GM12878 (cell line): ENCODE measurements around the gene PADI4. TPM values are rescaled to one million over a fixed set of nuclear protein-coding genes. Genes with fewer than 3 reads are reported as not detected.

Source experiments
- ATAC-seq: fragments of 200-7000 bp; cut with Tn5 transposase; 3 replicates; pipeline ENCODE4 v1.9.1; 2020; ENCODE audit warnings: mild to moderate bottlenecking, moderate library complexity
- BruUV-seq: library from RNA; stranded (reverse); fragments of 400-500 nt; replicated peaks from 2 replicates; lab custom pipeline; 2021; lab: Mats Ljungman, UMichigan
- CTCF ChIA-PET: fragments of 300-600 bp; sonication (Branson Sonifier 250); formaldehyde crosslinking; extraction: SDS; loops from one replicate; lab custom pipeline; 2021; ENCODE audit warnings: inconsistent platforms; lab: Yijun Ruan, JAX
- POLR2A ChIA-PET: fragments of 350-600 bp; formaldehyde crosslinking; extraction: SDS; loops from one replicate; lab custom pipeline; 2021; ENCODE audit warnings: inconsistent platforms; lab: Charles Lee
- RAD21 ChIA-PET: fragments of 300-600 bp; sonication (Branson Sonifier 250); formaldehyde crosslinking; loops from one replicate; lab custom pipeline; 2023; ENCODE audit warnings: antibody characterized with exemption; ENCODE audit not compliant: unreplicated experiment; lab: Charles Lee
- SMC1A ChIA-PET: fragments of 300-600 bp; sonication (Branson Sonifier 250); formaldehyde crosslinking; loops from one replicate; lab custom pipeline; 2023; ENCODE audit not compliant: unreplicated experiment, uncharacterized antibody; lab: Charles Lee
- DNase-seq: peaks from one replicate; pipeline ENCODE4 v3.0.0-alpha.2; 2011; ENCODE audit warnings: low read depth, low spot score
- FAIRE-seq: peaks from 3 replicates; lab custom pipeline; 2011; peaks lifted over from hg19 to GRCh38; lab: Jason Lieb, UNC
- H2AFZ ChIP-seq: 2 replicates; pipeline ENCODE4 v1.6.0; 2011; ENCODE audit warnings: low read depth, low read length, control low read depth; ENCODE audit not compliant: control insufficient read depth
- H3K27ac ChIP-seq: 2 replicates; pipeline ENCODE4 v1.5.1; 2011; ENCODE audit warnings: control low read depth; ENCODE audit not compliant: control insufficient read depth, insufficient read depth
- H3K27me3 ChIP-seq, 2 experiments: replicated peaks in 1 of 2; 2 replicates each; pipeline versions ENCODE4 v1.6.0 to v1.6.1; 2011; ENCODE audit warnings: low read length in 1 of 2; ENCODE audit not compliant: control insufficient read depth in 2 of 2, insufficient read depth in 2 of 2
- H3K36me3 ChIP-seq, 2 experiments: 2 replicates each; pipeline ENCODE4 v1.5.1; 2011; ENCODE audit warnings: low read length in 1 of 2; ENCODE audit not compliant: control insufficient read depth in 2 of 2, insufficient read depth in 2 of 2
- H3K4me1 ChIP-seq: 2 replicates; pipeline ENCODE4 v1.6.1; 2011; ENCODE audit warnings: mild to moderate bottlenecking, low read length, moderate library complexity, mixed read lengths; ENCODE audit not compliant: control insufficient read depth, insufficient read depth
- H3K4me2 ChIP-seq: 2 replicates; pipeline ENCODE4 v1.6.0; 2011; ENCODE audit warnings: control low read depth; ENCODE audit not compliant: control insufficient read depth, insufficient read depth
- H3K4me3 ChIP-seq: fragments of 200-600 bp; sonication (generic); 2 replicates; pipeline ENCODE4 v1.5.1; 2016
- H3K79me2 ChIP-seq: 2 replicates; pipeline ENCODE4 v1.6.0; 2011; ENCODE audit warnings: low read length; ENCODE audit not compliant: control insufficient read depth, insufficient read depth
- H3K9ac ChIP-seq: 2 replicates; pipeline ENCODE4 v1.8.0; 2011; ENCODE audit warnings: low read length, control low read depth, mixed read lengths; ENCODE audit not compliant: control insufficient read depth, insufficient read depth
- H3K9me3 ChIP-seq: replicated peaks from 3 replicates; pipeline ENCODE4 v1.5.1; 2011; ENCODE audit warnings: mild to moderate bottlenecking, low read length; ENCODE audit not compliant: control insufficient read depth, insufficient read depth
- H4K20me1 ChIP-seq: 2 replicates; pipeline ENCODE4 v1.6.0; 2011; ENCODE audit not compliant: control insufficient read depth, insufficient read depth
- CREM ChIP-seq: IDR thresholded peaks from 2 replicates; pipeline ENCODE4 v1.6.1; 2014; ENCODE audit warnings: antibody characterized with exemption, low read depth
- HDAC2 ChIP-seq: fragments of 200-600 bp; sonication (generic); IDR thresholded peaks from 2 replicates; pipeline ENCODE4 v1.6.1; 2017
- IKZF2 ChIP-seq, 2 experiments: fragments of 450-650 bp; IDR thresholded peaks; 2 replicates each; pipeline ENCODE4 v1.6.1; 2017; ENCODE audit warnings: mild to moderate bottlenecking in 2 of 2, moderate library complexity in 2 of 2
- MYC ChIP-seq: IDR thresholded peaks from 2 replicates; pipeline ENCODE4 v1.6.1; 2011; ENCODE audit warnings: mild to moderate bottlenecking, low read length, moderate library complexity, inconsistent platforms; ENCODE audit not compliant: insufficient read depth, insufficient replicate concordance, insufficient read length, severe bottlenecking
- SIN3A ChIP-seq: IDR thresholded peaks from 2 replicates; pipeline ENCODE4 v1.6.1; 2012; ENCODE audit warnings: low read depth, low read length, improper control_type of control experiment
- SIX5 ChIP-seq: IDR thresholded peaks from 2 replicates; pipeline ENCODE4 v1.6.1; 2011; ENCODE audit warnings: mild to moderate bottlenecking, low read depth, low read length, moderate library complexity; ENCODE audit not compliant: severe bottlenecking
- TCF12 ChIP-seq: IDR thresholded peaks from 2 replicates; pipeline ENCODE4 v1.6.1; 2011; ENCODE audit warnings: low read depth, mild to moderate bottlenecking, low read length
- WGBS: methylation state at CpG from one replicate; pipeline ENCODE4 v1.1.6; 2016; ENCODE audit warnings: low lambda C conversion rate; ENCODE audit not compliant: insufficient replicate concordance, insufficient coverage; ENCODE audit errors: missing lambda C conversion rate; 5-methylcytosine and 5-hydroxymethylcytosine counted together
- in situ Hi-C: fragments of 300-500 bp; cut with MboI; formaldehyde crosslinking; loops from 9 replicates; pipeline ENCODE4 v1.14.3; 2018; ENCODE audit warnings: mixed read lengths
- intact Hi-C: fragments of 100-400 bp; cut with micrococcal nuclease; formaldehyde crosslinking; loops from one replicate; pipeline ENCODE4 v1.14.2; 2022; ENCODE audit not compliant: unreplicated experiment
- polyA plus RNA-seq, 11 experiments: library from polyadenylated mRNA; depleted of rRNA in 4 of 11; unstranded in 6 of 11; stranded (reverse) in 5 of 11; fragments of >200 nt; fragmentation: Nextera tagmentation in 4 of 11; fragmentation: Illumina TruSeq in 1 of 11; extraction: Ambion mirVana in 4 of 11; extraction: Trizol in 1 of 11; gene quantifications; 1 replicate in 1 of 11; 2 replicates in 10 of 11; pipeline versions ENCODE4 v1.2.1 to v1.2.3, GENCODE V29; 2011 to 2016; ENCODE audit warnings: inconsistent platforms in 2 of 11, missing spikeins in 2 of 11, low read depth in 1 of 11
- total RNA-seq, 4 experiments: library from RNA; depleted of rRNA in 3 of 4; stranded (reverse); fragments of >200 nt in 3 of 4; fragmentation: Illumina TruSeq in 1 of 4; extraction: Trizol in 1 of 4; gene quantifications; 2 replicates each; pipeline versions ENCODE4 v1.2.1 to v1.2.3, GENCODE V29; 2013 to 2021
- TF ChIP-seq, protein P1 (sequence below): fragments of 450-650 bp; IDR thresholded peaks from 2 replicates; pipeline ENCODE4 v1.6.1; 2018; ENCODE audit warnings: borderline replicate concordance, mild to moderate bottlenecking; ENCODE audit not compliant: partially characterized antibody

The PADI4 gene
- total and polyA plus RNA-seq, 10 of the 15 experiments (the other 5 are each of a cell fraction or from before 2014, with no cell fraction given): 0.08 to 0.47 (median 0.15) TPM; not detected in 3

GRCh38 chr1:17314491-17314971 lies 6.5 kb downstream of the PADI4 start:
- no peaks in the 10 kb centered on the region for H3K9me3 ChIP-seq
- ChIA-PET SMC1A (no interaction called here), CTCF (no interaction called here), POLR2A (no interaction called here), RAD21 (no interaction called here)
- TF ChIP-seq IKZF2 (IDR thresholded peaks at IDR 0.05) (no peak), CREM (no peak), SIX5 (no peak), MYC (no peak), HDAC2 (no peak), TCF12 (no peak), SIN3A (no peak)
- TF ChIP-seq, protein P1, sequence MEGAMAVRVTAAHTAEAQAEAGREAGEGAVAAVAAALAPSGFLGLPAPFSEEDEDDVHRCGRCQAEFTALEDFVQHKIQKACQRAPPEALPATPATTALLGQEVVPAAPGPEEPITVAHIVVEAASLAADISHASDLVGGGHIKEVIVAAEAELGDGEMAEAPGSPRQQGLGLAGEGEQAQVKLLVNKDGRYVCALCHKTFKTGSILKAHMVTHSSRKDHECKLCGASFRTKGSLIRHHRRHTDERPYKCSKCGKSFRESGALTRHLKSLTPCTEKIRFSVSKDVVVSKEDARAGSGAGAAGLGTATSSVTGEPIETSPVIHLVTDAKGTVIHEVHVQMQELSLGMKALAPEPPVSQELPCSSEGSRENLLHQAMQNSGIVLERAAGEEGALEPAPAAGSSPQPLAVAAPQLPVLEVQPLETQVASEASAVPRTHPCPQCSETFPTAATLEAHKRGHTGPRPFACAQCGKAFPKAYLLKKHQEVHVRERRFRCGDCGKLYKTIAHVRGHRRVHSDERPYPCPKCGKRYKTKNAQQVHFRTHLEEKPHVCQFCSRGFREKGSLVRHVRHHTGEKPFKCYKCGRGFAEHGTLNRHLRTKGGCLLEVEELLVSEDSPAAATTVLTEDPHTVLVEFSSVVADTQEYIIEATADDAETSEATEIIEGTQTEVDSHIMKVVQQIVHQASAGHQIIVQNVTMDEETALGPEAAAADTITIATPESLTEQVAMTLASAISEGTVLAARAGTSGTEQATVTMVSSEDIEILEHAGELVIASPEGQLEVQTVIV: no peak
- H2AFZ ChIP-seq: no peak overlapping the region
- DNase-seq (no peak), ATAC-seq (no peak), FAIRE-seq (no peak)
- no peaks in the 10 kb centered on the region; a peak in 1 of 4 replicates for H3K27me3 ChIP-seq
- H4K20me1 ChIP-seq: no peaks in the 10 kb centered on the region
- H3K4me2 ChIP-seq: no peak overlapping the region
- 6% methylated on average over 9 of the region's 9 CpGs for WGBS
- no peaks in the 10 kb centered on the region for H3K79me2 ChIP-seq
- H3K4me3 ChIP-seq: no peak overlapping the region
- H3K4me1 ChIP-seq: no peaks in the 10 kb centered on the region
- no peak overlapping the region for H3K27ac ChIP-seq
- intact Hi-C loops (no loop called here), in situ Hi-C loops (no loop called here)
- no TSS peak for BruUV-seq
- H3K9ac ChIP-seq: no peak overlapping the region
- H3K36me3 ChIP-seq: no peaks in the 10 kb centered on the region
